Uterus (tissue), 2 donors: ENCODE results near the gene RAD51D.

Source experiments
- POLR2A ChIP-seq, 2 donors: fragments of 450-650 bp; IDR thresholded peaks; one replicate each; pipeline ENCODE4 v1.6.1; 2016; ENCODE audit warnings: antibody characterized with exemption in 2 of 2, mild to moderate bottlenecking in 1 of 2, moderate library complexity in 1 of 2
- TF ChIP-seq, protein P1 (sequence below), 4 experiments: fragments of 200-600 bp in 2 of 4; fragments of 450-650 bp in 2 of 4; sonication (generic) in 2 of 4; IDR thresholded peaks; one replicate each; pipeline ENCODE4 v1.5.1; 2016 to 2019; ENCODE audit warnings: antibody characterized with exemption in 4 of 4, mild to moderate bottlenecking in 2 of 4, moderate library complexity in 1 of 4

DNA sequence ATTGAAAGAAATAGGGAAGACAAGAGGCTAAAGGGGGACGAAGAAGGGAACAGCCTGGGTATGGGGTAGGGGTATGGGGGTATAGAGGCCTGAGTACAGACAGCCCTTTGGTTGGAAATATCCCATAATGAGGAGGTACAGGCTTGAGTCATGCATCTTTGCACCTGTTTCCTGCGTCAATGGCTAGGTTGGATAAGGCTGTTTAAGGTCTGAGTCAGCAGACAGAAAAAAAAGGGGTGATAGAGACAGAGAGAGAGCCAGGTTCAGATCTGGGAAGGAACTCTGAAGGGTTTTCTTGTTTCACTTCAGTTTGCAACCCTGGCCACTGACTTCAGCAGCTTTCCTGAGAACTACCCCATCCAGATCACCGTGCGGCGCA lies 10.3 kb upstream of the RAD51D start:
- TF ChIP-seq, protein P1, sequence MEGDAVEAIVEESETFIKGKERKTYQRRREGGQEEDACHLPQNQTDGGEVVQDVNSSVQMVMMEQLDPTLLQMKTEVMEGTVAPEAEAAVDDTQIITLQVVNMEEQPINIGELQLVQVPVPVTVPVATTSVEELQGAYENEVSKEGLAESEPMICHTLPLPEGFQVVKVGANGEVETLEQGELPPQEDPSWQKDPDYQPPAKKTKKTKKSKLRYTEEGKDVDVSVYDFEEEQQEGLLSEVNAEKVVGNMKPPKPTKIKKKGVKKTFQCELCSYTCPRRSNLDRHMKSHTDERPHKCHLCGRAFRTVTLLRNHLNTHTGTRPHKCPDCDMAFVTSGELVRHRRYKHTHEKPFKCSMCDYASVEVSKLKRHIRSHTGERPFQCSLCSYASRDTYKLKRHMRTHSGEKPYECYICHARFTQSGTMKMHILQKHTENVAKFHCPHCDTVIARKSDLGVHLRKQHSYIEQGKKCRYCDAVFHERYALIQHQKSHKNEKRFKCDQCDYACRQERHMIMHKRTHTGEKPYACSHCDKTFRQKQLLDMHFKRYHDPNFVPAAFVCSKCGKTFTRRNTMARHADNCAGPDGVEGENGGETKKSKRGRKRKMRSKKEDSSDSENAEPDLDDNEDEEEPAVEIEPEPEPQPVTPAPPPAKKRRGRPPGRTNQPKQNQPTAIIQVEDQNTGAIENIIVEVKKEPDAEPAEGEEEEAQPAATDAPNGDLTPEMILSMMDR (IDR thresholded peaks at IDR 0.05): no peak
- TF ChIP-seq POLR2A (IDR thresholded peaks at IDR 0.05): no peak
